ENCODE measurements around the gene LOXL1.

LOXL1 gene

DNA sequence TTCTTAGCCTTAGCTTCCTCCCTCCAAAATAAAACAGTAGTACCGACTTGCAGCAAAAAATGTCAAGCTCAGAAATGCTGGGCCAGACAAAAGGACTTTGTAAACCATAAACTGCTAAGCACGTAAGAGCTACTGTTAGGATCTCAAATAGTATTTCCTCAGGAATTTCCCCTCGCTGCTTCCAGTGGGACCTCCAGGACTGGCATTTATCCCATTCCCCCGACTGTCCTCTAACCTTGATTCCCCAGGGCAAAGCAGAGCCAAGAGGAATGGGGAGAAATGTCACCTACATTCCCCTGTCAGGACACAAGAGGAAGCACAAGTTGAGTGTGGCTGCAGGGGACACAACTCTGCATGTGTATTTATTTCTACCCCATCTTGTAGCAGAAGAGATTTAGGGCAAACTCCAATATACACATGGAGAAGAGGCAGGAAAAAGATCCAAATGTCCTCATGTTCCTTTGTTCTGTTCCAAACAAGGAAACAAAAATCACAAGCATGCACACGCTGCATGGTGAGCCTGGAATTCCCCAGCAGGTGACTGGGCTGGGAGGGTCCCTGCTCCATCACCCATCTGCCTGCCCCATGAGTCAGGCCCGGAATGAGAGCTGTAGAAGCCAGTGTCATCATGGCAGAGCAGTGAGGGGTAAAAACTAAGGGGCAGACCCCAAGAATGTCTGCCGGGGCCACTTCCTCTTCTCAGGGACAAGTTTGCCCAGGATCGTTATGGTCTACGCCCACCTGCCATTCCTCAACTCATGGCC, 61.6 kb downstream of the LOXL1 start:
- peak overlapping the region; percentile 99 for H3K27ac ChIP-seq (ENCODE audit: low read length, poor library complexity, severe bottlenecking)
- H4K8ac ChIP-seq (ENCODE audit: low read length), result peak overlapping the region; percentile 47
- peak overlapping the region; percentile 73 for H2BK15ac ChIP-seq (ENCODE audit: low read depth, poor library complexity, severe bottlenecking)
- H3K18ac ChIP-seq (ENCODE audit: low read depth in 1 of 2, low read length in 2 of 2), result peak overlapping the region; percentile 63 to 73
- DNase-seq, result no peak
- H3K4ac ChIP-seq (ENCODE audit: low read depth in 1 of 2, low read length in 2 of 2), result peak overlapping the region in 1 of 2 experiments; percentile 62
- no peak overlapping the region for H2AFZ ChIP-seq (ENCODE audit: low read depth, low read length)
- H3K9ac ChIP-seq (ENCODE audit: low read length), result no peak overlapping the region
- no peak overlapping the region for H3K14ac ChIP-seq (ENCODE audit: low read length in 2 of 2)
- peak overlapping the region; percentile 81 to 95 for H2BK12ac ChIP-seq (ENCODE audit: low read length in 2 of 2)
- peaks cover 74% of the 10 kb centered on the region for H3K4me1 ChIP-seq (ENCODE audit: control insufficient read depth, insufficient read depth, low read depth, low read length)
- peak overlapping the region; percentile 29 for H2BK120ac ChIP-seq (ENCODE audit: low read depth, low read length)
- peaks cover 21 to 31% of the 10 kb centered on the region in 2 experiments for H3K36me3 ChIP-seq (ENCODE audit: control insufficient read depth in 1 of 2, insufficient read depth in 2 of 2, low read depth in 1 of 2, low read length in 2 of 2)
- 76% methylated on average over 9 of the region's 9 CpGs for WGBS
- peaks cover 17% of the 10 kb centered on the region for H3K79me1 ChIP-seq (replicated peaks; ENCODE audit: low read length, poor library complexity, severe bottlenecking)
- no peak overlapping the region for H3K23ac ChIP-seq (ENCODE audit: low read length in 2 of 2)
- H2AK5ac ChIP-seq (ENCODE audit: low read length, severe bottlenecking), result peak overlapping the region; percentile 90
- H2BK5ac ChIP-seq (ENCODE audit: low read depth, low read length, poor library complexity, severe bottlenecking), result peak overlapping the region; percentile 79
- no peak overlapping the region for H3K4me3 ChIP-seq (ENCODE audit: insufficient read depth in 1 of 2, low read depth in 1 of 2, low read length in 2 of 2)
- H3K27me3 ChIP-seq (ENCODE audit: control insufficient read depth in 1 of 2, insufficient read depth in 1 of 2, low read length in 2 of 2), result no peaks in the 10 kb centered on the region
- no peaks in the 10 kb centered on the region for H3K9me3 ChIP-seq (ENCODE audit: control insufficient read depth, low read length)
- no peak overlapping the region for H3K4me2 ChIP-seq (ENCODE audit: low read length, poor library complexity, severe bottlenecking)
- H4K91ac ChIP-seq (ENCODE audit: low read length), result peak overlapping the region; percentile 90

DNA sequence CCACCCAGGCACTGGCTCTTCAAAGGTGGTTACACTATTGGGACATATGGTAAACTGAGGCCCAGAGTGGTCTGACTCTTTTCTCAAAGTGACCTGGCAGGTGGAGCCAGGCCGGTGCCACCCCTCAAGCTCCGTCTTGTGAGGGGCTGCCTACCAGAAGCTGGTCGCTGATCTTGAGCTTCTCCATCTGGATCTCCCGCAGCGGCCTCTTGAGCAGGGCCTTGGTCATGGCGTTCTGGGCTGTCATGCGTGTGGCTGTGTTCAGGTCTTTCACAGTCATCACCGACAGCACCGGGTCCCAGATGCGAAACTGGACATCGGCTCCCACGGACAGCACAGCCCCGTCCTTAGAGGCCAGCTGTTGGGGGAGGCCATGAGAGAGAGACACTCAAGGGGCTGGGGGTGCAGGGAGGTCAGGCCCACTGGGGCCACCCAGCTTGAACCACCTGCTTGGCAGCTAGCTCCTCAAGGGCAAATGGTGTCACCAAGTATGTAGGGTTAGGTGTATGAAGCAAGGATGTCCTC, 62.2 kb downstream of the LOXL1 start:
- Histone ChIP-seq H3K18ac (ENCODE audit: low read depth in 1 of 2, low read length in 2 of 2) (peak overlapping the region; percentile 63 to 73), H3K9ac (ENCODE audit: low read length) (peak overlapping the region; percentile 45), H4K91ac (ENCODE audit: low read length) (peak overlapping the region; percentile 90), H3K4ac (ENCODE audit: low read depth in 1 of 2, low read length in 2 of 2) (peak overlapping the region; percentile 21 to 88), H3K23ac (ENCODE audit: low read length in 2 of 2) (no peak overlapping the region), H2BK120ac (ENCODE audit: low read depth, low read length) (peak overlapping the region; percentile 29), H3K4me3 (ENCODE audit: insufficient read depth in 1 of 2, low read depth in 1 of 2, low read length in 2 of 2) (no peak overlapping the region), H2AFZ (ENCODE audit: low read depth, low read length) (no peak overlapping the region), H3K14ac (ENCODE audit: low read length in 2 of 2) (peak overlapping the region in 1 of 2 experiments; percentile 57), H4K8ac (ENCODE audit: low read length) (peak overlapping the region; percentile 33), H2BK12ac (ENCODE audit: low read length in 2 of 2) (peak overlapping the region; percentile 81 to 95), H3K27me3 (ENCODE audit: control insufficient read depth in 1 of 2, insufficient read depth in 1 of 2, low read length in 2 of 2) (no peaks in the 10 kb centered on the region), H3K4me2 (ENCODE audit: low read length, poor library complexity, severe bottlenecking) (no peak overlapping the region), H2BK15ac (ENCODE audit: low read depth, poor library complexity, severe bottlenecking) (peak overlapping the region; percentile 85), H3K79me1 (replicated peaks; ENCODE audit: low read length, poor library complexity, severe bottlenecking) (peaks cover 19% of the 10 kb centered on the region), H2BK5ac (ENCODE audit: low read depth, low read length, poor library complexity, severe bottlenecking) (peak overlapping the region; percentile 79), H3K9me3 (ENCODE audit: control insufficient read depth, low read length) (no peaks in the 10 kb centered on the region), H2AK5ac (ENCODE audit: low read length, severe bottlenecking) (peak overlapping the region; percentile 90), H3K27ac (ENCODE audit: low read length, poor library complexity, severe bottlenecking) (peak overlapping the region; percentile 99), H3K36me3 (ENCODE audit: control insufficient read depth in 1 of 2, insufficient read depth in 2 of 2, low read depth in 1 of 2, low read length in 2 of 2) (peaks cover 21 to 29% of the 10 kb centered on the region in 2 experiments), H3K4me1 (ENCODE audit: control insufficient read depth, insufficient read depth, low read depth, low read length) (peaks cover 72% of the 10 kb centered on the region)
- no peak for DNase-seq
- WGBS, result 98% methylated on average over 13 of the region's 13 CpGs

DNA sequence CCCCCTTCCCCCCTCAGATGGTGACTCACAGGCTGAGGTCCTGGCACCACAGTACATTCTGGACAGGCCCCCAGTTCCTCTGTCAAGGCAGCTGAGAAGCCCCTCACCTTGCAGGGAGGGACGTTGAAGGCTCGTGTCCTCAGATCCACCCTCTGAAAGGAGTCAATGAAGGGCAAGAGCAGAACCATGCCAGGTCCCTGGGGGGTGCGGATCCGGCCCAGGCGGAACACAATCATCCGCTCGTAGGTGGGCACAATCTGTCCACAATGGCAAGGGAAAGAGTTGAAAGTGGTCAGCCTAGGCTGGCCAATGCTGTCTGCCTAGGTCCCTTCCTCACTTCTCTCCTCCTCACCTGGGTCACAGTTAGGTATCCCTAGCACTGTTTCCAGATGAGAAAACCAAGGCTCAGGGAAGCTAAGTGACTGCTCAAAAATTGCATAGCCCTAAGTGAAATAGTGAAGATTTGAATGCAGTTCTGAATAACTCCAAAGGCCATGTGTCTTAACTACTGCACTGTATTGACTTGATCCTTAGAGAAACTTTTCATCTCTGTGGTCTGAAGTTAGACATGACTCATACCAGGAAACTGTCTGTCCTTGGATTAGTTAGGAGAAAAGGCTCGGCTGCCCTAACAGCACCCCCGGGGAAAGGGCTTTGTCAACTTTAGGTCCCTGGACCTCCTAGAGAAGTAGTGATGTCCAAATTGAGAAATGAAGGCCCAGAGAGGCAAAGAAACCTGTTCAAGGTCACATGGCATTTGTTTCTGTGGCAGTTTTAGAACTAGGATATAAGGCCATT, 62.9 kb downstream of the LOXL1 start:
- Histone ChIP-seq H2AFZ (ENCODE audit: low read depth, low read length) (no peak overlapping the region), H3K18ac (ENCODE audit: low read depth in 1 of 2, low read length in 2 of 2) (peak overlapping the region; percentile 58 to 64), H2AK5ac (ENCODE audit: low read length, severe bottlenecking) (peak overlapping the region; percentile 93), H3K4me3 (ENCODE audit: insufficient read depth in 1 of 2, low read depth in 1 of 2, low read length in 2 of 2) (peak overlapping the region in 1 of 2 experiments; percentile 5), H3K9me3 (ENCODE audit: control insufficient read depth, low read length) (no peaks in the 10 kb centered on the region), H3K9ac (ENCODE audit: low read length) (peak overlapping the region; percentile 45), H3K14ac (ENCODE audit: low read length in 2 of 2) (peak overlapping the region in 1 of 2 experiments; percentile 66), H3K4ac (ENCODE audit: low read depth in 1 of 2, low read length in 2 of 2) (peak overlapping the region; percentile 72 to 88), H4K8ac (ENCODE audit: low read length) (peak overlapping the region; percentile 33), H3K4me2 (ENCODE audit: low read length, poor library complexity, severe bottlenecking) (no peak overlapping the region), H3K79me1 (replicated peaks; ENCODE audit: low read length, poor library complexity, severe bottlenecking) (peaks cover 20% of the 10 kb centered on the region), H2BK12ac (ENCODE audit: low read length in 2 of 2) (peak overlapping the region; percentile 81 to 95), H3K36me3 (ENCODE audit: control insufficient read depth in 1 of 2, insufficient read depth in 2 of 2, low read depth in 1 of 2, low read length in 2 of 2) (peaks cover 17 to 25% of the 10 kb centered on the region in 2 experiments), H4K91ac (ENCODE audit: low read length) (peak overlapping the region; percentile 90), H2BK15ac (ENCODE audit: low read depth, poor library complexity, severe bottlenecking) (peak overlapping the region; percentile 85), H3K23ac (ENCODE audit: low read length in 2 of 2) (peak overlapping the region in 1 of 2 experiments; percentile 0), H2BK5ac (ENCODE audit: low read depth, low read length, poor library complexity, severe bottlenecking) (peak overlapping the region; percentile 79), H3K27ac (ENCODE audit: low read length, poor library complexity, severe bottlenecking) (peak overlapping the region; percentile 99), H2BK120ac (ENCODE audit: low read depth, low read length) (peak overlapping the region; percentile 29), H3K4me1 (ENCODE audit: control insufficient read depth, insufficient read depth, low read depth, low read length) (peaks cover 72% of the 10 kb centered on the region), H3K27me3 (ENCODE audit: control insufficient read depth in 1 of 2, insufficient read depth in 1 of 2, low read length in 2 of 2) (no peaks in the 10 kb centered on the region)
- 68% methylated on average over 9 of the region's 9 CpGs for WGBS
- DNase-seq, result peak; percentile 92

Data from mesenchymal stem cell (in vitro differentiated cells and primary cell).